Activated B cell treated with CpG ODN at 0.5 μM for 24 hours (primary cell): ENCODE data around the gene MED12L. TPM values are rescaled to one million over a fixed set of nuclear protein-coding genes. Genes with fewer than 3 reads are reported as not detected.

Source experiments
- ATAC-seq: fragments of 200-7000 bp; cut with Tn5 transposase; one replicate; pipeline ENCODE4 v1.10.0; 2021; ENCODE audit warnings: low read depth, mild to moderate bottlenecking, moderate library complexity
- CTCF ChIA-PET: fragments of 350-600 bp; sonication (Branson Sonifier 250); formaldehyde crosslinking; loops from one replicate; lab custom pipeline; 2021; ENCODE audit warnings: antibody characterized with exemption; lab: Charles Lee
- POLR2A ChIA-PET: fragments of 350-600 bp; sonication (Branson Sonifier 250); formaldehyde crosslinking; loops from one replicate; lab custom pipeline; 2021; ENCODE audit warnings: antibody characterized with exemption; lab: Charles Lee
- DNase-seq: peaks from one replicate; pipeline ENCODE4 v3.0.0; 2022
- H3K27ac Mint-ChIP-seq: one replicate; pipeline ENCODE4 v1.8.0; 2020; ENCODE audit warnings: mixed read lengths
- H3K27me3 Mint-ChIP-seq: one replicate; pipeline ENCODE4 v1.8.0; 2021; ENCODE audit warnings: mixed read lengths
- H3K36me3 Mint-ChIP-seq: one replicate; pipeline ENCODE4 v1.8.0; 2021; ENCODE audit warnings: low read depth, mixed read lengths
- H3K4me1 Mint-ChIP-seq: one replicate; pipeline ENCODE4 v1.8.0; 2021; ENCODE audit warnings: mixed read lengths
- H3K4me3 Mint-ChIP-seq: one replicate; pipeline ENCODE4 v1.8.0; 2020; ENCODE audit warnings: mild to moderate bottlenecking, mixed read lengths
- H3K9me3 Mint-ChIP-seq: one replicate; pipeline ENCODE4 v1.8.0; 2020; ENCODE audit warnings: mixed read lengths
- CTCF ChIP-seq: fragments of 200-600 bp; IDR thresholded peaks from one replicate; pipeline ENCODE4 v1.8.0; 2022; ENCODE audit warnings: antibody characterized with exemption, mild to moderate bottlenecking
- intact Hi-C: fragments of 100-400 bp; cut with micrococcal nuclease; formaldehyde crosslinking; loops from one replicate; pipeline ENCODE4 v1.15.1; 2024
- total RNA-seq: library from RNA; stranded (reverse); gene quantifications from 2 replicates; pipeline ENCODE4 v1.2.3, GENCODE V29; 2022

Gene MED12L
- total RNA-seq, 1 donor from 2014 or later, result 1.5 TPM

GRCh38 chr3:151357463-151357850 lies 272.0 kb downstream of the MED12L start:
- no peaks in the 10 kb centered on the region for H3K9me3 Mint-ChIP-seq
- no peaks in the 10 kb centered on the region for H3K36me3 Mint-ChIP-seq
- POLR2A ChIA-PET, result interaction anchor here (1.7 kb wide), 1 partner anchor 27 kb away, joined by 4 read pairs; the partner anchor contains the start of gene P2RY12
- ATAC-seq (no peak), DNase-seq (no peak)
- no peaks in the 10 kb centered on the region for H3K27me3 Mint-ChIP-seq
- peaks cover 25% of the 10 kb centered on the region for H3K4me1 Mint-ChIP-seq
- no peak overlapping the region for H3K27ac Mint-ChIP-seq
- TF ChIP-seq CTCF, result no peak
- H3K4me3 Mint-ChIP-seq, result no peak overlapping the region
- intact Hi-C loops, result loop anchor here (2.0 kb wide), 1 partner anchor 17 kb away; no protein-coding TSS in a partner anchor
- CTCF ChIA-PET, result no interaction called here

GRCh38 chr3:151362751-151363174 lies 277.3 kb downstream of the MED12L start:
- CTCF ChIA-PET, result interaction anchor here (0.6 kb wide), 1 partner anchor 23 kb away, joined by 4 read pairs; no protein-coding TSS in a partner anchor

GRCh38 chr3:151366993-151367392 lies 281.5 kb downstream of the MED12L start:
- no peak for ATAC-seq

More at GRCh38 chr3:151362751-151363174, 277.3 kb downstream of the MED12L start:
- DNase-seq (no peak), ATAC-seq (no peak)
- intact Hi-C loops, result no loop called here
- POLR2A ChIA-PET, result no interaction called here
- no peak for TF ChIP-seq CTCF
- Mint-ChIP-seq H3K4me1 (peaks cover 6% of the 10 kb centered on the region), H3K36me3 (no peaks in the 10 kb centered on the region), H3K27ac (no peak overlapping the region), H3K9me3 (no peaks in the 10 kb centered on the region), H3K27me3 (no peaks in the 10 kb centered on the region), H3K4me3 (no peak overlapping the region)

GRCh38 chr3:151367448-151367847 lies 282.0 kb downstream of the MED12L start:
- ATAC-seq, result no peak
- intact Hi-C loops, result no loop called here
- Mint-ChIP-seq H3K9me3 (no peaks in the 10 kb centered on the region), H3K27ac (no peak overlapping the region), H3K27me3 (no peaks in the 10 kb centered on the region), H3K4me1 (peaks cover 3% of the 10 kb centered on the region), H3K36me3 (no peaks in the 10 kb centered on the region), H3K4me3 (no peak overlapping the region)
- no peak for DNase-seq
- ChIA-PET POLR2A (no interaction called here), CTCF (no interaction called here)
- TF ChIP-seq CTCF, result no peak

More at GRCh38 chr3:151366993-151367392, 281.5 kb downstream of the MED12L start:
- Mint-ChIP-seq H3K36me3 (no peaks in the 10 kb centered on the region), H3K4me1 (peaks cover 2% of the 10 kb centered on the region), H3K27me3 (no peaks in the 10 kb centered on the region), H3K4me3 (no peak overlapping the region), H3K27ac (no peak overlapping the region), H3K9me3 (no peaks in the 10 kb centered on the region)
- TF ChIP-seq CTCF, result no peak
- DNase-seq, result no peak
- intact Hi-C loops, result no loop called here
- POLR2A ChIA-PET, result no interaction called here
- CTCF ChIA-PET, result no interaction called here

GRCh38 chr3:151371526-151371925 lies 286.1 kb downstream of the MED12L start:
- intact Hi-C loops, result no loop called here
- Mint-ChIP-seq H3K4me3 (no peak overlapping the region), H3K27me3 (no peaks in the 10 kb centered on the region), H3K36me3 (no peaks in the 10 kb centered on the region), H3K9me3 (no peaks in the 10 kb centered on the region), H3K4me1 (peaks cover 6% of the 10 kb centered on the region), H3K27ac (no peak overlapping the region)
- DNase-seq, result no peak
- ATAC-seq, result no peak
- no peak for TF ChIP-seq CTCF
- ChIA-PET CTCF (interaction anchor here (1.5 kb wide), 1 partner anchor 26 kb away, joined by 3 read pairs; no protein-coding TSS in a partner anchor), POLR2A (no interaction called here)
